AG09319 (cell line): Measurements from ENCODE around the gene COL1A2.

Source experiments
- DNase-seq: peaks from one replicate; pipeline ENCODE4 v3.0.0-alpha.2; 2010; ENCODE audit warnings: low read depth; ENCODE audit errors: extremely low read depth
- CTCF ChIP-seq: IDR thresholded peaks from 2 replicates; pipeline ENCODE4 v1.5.1; 2011; ENCODE audit warnings: low read depth, mild to moderate bottlenecking, inconsistent platforms, low read length, moderate library complexity

Gene COL1A2

GRCh38 chr7:94396596-94396995, 1.9 kb downstream of the COL1A2 start:
- TF ChIP-seq CTCF: no peak
- no peak for DNase-seq

- no peak for TF ChIP-seq CTCF
- no peak for DNase-seq
Measured at GRCh38 chr7:94397722-94398121, 3.0 kb downstream of the COL1A2 start.

GRCh38 chr7:94398841-94399240, 4.1 kb downstream of the COL1A2 start:
- no peak for TF ChIP-seq CTCF
- DNase-seq: no peak

DNA sequence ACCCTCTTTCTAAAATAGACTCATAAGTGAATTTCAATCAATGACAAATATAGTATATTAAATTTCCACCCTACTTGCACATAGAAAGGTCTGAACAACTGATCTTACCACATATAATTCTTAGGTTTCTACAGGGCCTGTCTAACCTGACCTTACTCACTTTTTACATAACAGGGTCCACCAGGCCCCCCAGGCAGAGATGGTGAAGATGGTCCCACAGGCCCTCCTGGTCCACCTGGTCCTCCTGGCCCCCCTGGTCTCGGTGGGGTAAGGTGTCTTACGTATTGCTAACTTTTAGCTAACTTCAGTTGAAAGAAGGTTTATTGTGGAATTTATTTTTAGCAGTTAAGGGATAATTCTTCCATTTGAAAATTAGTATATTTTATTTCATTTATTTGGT, 5.3 kb downstream of the COL1A2 start:
- DNase-seq: no peak
- no peak for TF ChIP-seq CTCF

- no peak for TF ChIP-seq CTCF
- no peak for DNase-seq
Measured at GRCh38 chr7:94400643-94401427, 6.1 kb downstream of the COL1A2 start.

DNA sequence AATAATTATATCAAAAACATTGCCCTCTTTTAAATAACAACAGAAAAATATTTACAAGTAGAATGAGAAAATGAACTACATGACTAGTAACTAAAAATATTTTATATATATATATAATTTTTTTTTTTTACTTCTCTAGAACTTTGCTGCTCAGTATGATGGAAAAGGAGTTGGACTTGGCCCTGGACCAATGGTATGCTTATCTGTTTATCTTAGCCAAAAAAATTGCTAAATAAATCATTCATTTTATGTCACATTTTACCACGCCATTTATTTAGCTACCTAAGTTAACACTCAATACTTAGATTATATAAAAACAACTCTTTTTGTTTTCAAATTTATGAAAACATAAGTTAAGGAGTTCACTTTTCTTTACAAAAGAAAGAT, 6.7 kb downstream of the COL1A2 start:
- no peak for DNase-seq
- no peak for TF ChIP-seq CTCF

DNA sequence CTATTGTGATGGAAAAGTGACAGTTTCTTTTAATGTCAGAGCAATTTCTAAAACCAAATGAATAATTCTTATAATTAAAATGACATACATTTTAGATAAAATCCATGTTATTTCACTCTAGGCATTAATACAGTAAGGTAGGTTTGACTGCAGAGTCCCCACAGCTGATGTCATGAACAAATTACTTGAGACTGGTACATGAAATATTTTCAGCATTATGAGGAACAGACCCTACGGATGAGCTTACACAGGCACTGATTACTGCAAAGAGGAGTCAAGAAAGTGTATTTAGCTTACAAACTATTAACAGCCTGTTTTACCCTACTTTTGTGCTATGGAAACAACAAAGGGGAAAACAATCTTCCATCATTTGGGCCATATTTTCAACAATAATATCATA, 8.9 kb downstream of the COL1A2 start:
- no peak for DNase-seq
- TF ChIP-seq CTCF: no peak
